NCI-H510A treated with DMSO at 0.1 percent for 48 hours (cell line): ENCODE data around the gene SUFU.

ENCODE experiments used
- DNase-seq: peaks from one replicate; lab custom pipeline; 2025; lab: John Stamatoyannopoulos, UW

The SUFU gene

DNA sequence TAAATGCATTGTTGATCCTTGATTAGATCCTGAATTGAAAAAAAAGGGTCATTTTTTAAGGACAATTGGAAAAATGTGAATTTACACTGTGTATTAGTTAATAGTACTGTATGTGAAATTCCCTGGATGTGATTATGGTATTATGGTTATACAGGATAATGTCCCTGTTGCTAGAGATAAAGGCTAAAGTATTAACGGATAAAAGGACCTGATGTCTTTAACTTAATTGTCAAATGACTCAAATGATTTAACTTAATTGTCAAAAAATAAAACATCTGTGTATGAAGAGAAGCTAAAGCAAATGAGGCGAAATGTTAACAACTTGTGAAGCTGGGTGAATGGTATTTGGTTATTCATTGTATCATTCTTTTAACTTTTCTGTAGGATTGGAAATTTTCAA lies 48.8 kb downstream of the SUFU start:
- DNase-seq: no peak

GRCh38 chr10:102553771-102554170 lies 50.0 kb downstream of the SUFU start:
- no peak for DNase-seq

DNA sequence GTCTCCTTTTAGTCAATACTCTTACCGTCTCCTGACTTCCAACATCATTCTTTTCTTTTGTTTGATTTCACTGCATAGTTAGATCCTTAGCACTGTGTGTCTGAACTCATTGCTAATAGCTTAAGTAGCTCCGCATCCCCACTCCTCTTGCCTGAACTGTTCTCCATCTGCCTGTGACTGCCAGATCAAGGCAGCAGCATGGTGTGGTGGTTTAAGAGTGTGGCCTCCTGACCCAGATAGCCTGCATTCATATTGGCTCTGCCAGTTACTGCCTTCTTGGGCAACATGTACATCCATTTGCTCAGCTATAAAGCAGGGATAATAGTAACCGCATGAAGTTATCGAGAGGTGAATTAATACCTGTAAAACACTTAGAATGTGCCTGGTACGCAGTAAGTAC lies 50.8 kb downstream of the SUFU start:
- DNase-seq: no peak

GRCh38 chr10:102555781-102556328 lies 52.1 kb downstream of the SUFU start:
- DNase-seq: no peak

- no peak for DNase-seq
Measured at GRCh38 chr10:102557569-102557968, 53.8 kb downstream of the SUFU start.

DNA sequence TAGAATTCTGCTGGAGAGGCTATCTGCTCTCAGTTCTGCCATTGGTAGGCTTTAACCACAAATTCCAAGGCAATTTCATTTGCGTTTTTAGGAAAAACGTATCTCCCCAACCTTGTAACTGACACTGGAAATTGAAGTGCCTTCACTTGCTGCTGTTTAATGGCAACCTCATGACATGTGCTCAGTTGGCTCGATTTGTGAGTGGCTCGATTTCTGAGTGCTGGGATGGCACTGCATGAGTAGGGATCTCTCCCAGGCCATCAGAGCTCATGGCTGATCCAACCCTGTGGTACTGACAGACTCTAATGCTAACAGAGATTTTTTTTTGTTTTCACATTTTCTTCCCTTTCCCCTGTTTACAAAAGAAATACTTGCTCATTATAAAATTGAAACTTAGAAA lies 56.0 kb downstream of the SUFU start:
- no peak for DNase-seq

- DNase-seq: no peak
Measured at GRCh38 chr10:102564209-102564834, 60.5 kb downstream of the SUFU start.

GRCh38 chr10:102565793-102566192 lies 62.0 kb downstream of the SUFU start:
- no peak for DNase-seq

GRCh38 chr10:102578782-102579181 lies 75.0 kb downstream of the SUFU start:
- DNase-seq: no peak

- no peak for DNase-seq
Measured at GRCh38 chr10:102579328-102579727, 75.6 kb downstream of the SUFU start.

DNA sequence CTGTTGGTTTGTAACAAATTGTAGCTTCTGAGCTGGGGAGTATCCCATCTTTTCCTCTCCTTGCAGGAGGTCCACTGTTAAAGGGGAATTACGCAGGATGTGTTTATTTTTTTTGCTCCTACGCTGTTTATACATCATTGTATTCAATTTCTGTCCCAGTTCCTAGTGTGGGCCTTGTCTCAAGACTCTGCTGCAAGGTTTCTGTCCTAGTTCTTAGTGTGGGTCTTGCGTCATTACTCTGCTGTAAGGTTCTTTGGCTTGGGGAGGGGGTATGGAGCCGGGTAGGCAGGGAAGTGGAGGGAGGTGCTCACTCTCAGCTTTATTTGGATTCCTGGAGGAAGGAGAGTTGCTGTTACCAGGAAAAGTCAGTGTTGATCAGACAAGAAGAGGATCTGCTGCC lies 76.5 kb downstream of the SUFU start:
- no peak for DNase-seq

GRCh38 chr10:102581401-102581800 lies 77.6 kb downstream of the SUFU start:
- no peak for DNase-seq

- peak; percentile 62 for DNase-seq
Measured at GRCh38 chr10:102581981-102582580, 78.3 kb downstream of the SUFU start.

DNA sequence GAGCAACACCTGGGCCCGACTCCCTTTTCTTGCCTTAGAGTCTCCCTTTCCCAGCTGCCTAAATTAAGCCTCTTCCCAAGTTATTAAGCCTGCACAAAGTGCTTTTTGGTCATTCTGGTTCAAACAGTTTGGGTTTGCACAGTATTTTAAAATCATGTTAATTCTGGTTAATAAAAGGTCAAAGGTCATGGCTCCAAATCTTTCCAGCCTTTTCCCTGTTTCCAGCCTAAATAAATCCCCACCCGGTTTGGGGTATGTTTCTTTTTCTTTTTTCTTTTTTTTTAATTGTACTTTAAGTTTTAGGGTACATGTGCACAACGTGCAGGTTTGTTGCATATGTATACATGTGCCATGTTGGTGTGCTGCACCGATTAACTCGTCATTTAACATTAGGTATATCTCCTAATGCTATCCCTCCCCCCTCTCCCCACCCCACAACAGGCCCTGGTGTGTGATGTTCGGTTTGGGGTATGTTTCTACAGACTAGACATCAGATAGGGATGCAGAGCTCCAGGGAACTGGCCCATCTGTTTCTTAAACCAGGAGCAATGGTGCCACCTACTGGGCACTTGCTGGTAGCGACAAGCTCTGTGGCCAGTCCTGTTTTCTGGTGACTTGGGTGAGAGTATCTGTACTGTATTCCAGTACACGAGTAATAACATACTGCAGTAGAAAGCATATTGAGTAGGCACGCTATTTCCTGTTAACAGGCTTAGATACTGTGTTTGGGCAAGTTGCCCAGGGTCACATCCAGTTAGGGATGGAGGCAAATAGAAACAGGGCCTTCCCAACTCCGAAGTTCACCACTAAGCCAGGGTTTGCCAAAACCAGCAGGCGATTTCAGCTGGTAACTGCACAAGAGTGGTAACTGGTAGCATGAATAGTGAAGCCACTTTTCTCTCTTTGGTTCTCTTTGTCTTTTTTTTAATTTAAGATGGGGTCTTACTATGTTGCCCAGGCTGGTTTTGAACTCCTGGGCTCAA lies 80.0 kb downstream of the SUFU start:
- DNase-seq: peak; percentile 82

DNA sequence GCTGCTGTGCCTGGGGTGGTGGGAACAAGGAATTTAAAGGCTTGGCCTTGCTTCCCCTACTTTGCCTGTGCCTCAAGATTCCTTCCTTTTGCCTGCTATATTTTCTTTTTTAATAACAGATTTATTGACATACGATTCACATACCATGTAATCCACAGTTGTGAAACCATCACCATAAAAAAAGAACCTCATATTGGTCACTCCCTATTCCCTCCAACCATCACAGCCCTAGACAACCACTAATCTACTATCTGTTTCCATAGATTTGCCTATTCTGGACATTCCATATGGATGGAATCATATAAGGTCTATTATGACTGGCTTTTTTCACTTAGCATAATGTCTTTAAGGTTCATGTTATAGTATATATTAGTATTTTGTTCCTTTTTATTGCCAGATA lies 81.3 kb downstream of the SUFU start:
- no peak for DNase-seq

- no peak for DNase-seq
Measured at GRCh38 chr10:102586858-102587257, 83.1 kb downstream of the SUFU start.

- DNase-seq: no peak
Measured at GRCh38 chr10:102588875-102589274, 85.1 kb downstream of the SUFU start.

- no peak for DNase-seq
Measured at GRCh38 chr10:102593074-102593803, 89.5 kb downstream of the SUFU start.

- DNase-seq: no peak
Measured at GRCh38 chr10:102593804-102594079, 90.0 kb downstream of the SUFU start.

DNA sequence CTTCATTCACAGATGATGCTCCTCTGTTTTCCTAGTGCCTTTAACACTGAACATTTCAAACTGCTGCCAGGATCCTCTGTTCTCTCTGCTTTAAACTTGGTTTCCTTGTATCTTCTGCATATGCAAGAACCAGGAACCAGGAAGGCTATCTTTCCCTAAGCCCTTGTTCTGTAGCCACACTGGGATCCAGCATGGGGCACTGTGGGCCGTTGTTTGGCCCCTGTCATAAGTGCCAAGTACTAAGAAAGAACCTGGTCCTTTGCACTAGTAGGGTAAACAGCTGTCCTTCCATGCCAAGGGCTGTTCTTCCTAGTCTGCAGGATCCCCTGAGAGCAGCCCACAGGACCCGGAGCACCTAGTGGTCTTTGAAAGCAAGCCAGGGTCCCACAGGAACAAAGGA lies 91.5 kb downstream of the SUFU start:
- no peak for DNase-seq

DNA sequence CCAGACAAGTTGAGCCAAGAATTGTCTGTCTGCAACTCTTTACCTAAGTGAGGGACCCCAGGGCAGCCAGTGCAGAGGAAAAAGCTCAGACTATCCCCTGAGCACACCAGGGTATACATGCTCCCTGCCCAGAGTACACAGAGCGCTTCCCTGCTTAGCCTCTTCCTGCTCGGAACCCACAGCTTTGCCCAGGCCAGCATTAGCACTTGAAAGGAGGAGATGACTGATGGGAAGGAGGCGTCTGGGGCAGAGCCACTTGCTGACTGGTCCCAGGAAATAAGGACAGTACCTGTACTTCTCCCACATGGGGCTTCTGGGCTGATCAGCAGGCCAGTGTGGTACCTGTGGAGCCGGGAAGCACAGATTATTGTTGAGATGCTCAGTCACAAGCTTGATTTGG lies 92.1 kb downstream of the SUFU start:
- no peak for DNase-seq

DNA sequence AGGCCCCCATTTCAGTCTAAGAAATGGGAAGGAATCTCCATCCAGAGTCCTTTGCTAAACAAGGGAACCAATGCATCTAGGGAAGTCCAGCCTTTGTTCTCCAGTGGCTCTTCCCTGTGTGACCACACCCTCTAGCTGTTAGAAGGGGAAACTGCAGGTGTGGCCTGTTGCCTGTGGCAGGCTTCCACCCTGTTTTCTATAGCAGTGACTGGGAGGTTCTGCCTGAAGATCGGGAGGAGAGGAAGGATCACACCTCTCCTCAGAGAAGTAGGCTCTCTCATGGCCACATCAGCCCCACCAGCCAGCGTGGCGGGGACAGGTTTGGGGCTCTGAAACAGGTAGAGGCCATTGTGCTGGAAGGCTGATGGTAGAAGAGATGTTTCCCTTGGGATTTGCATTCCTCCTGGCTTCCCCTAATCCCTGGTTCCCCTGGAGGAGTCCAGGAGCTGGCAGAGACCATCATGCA lies 92.8 kb downstream of the SUFU start:
- DNase-seq: peak; percentile 57
